GM21526 (cell line): ENCODE data around the gene BCAR3.
"Not testable (repeated sequence)": the region's sequence is repeated elsewhere in the genome, so short reads cannot be mapped to it uniquely, and the experiment has no call there.

Experiments used
- ATAC-seq: cut with Tn5 transposase; IDR thresholded peaks from one replicate; pipeline ENCODE4 v1.9.1; 2021; ENCODE audit warnings: moderate library complexity; ENCODE audit not compliant: unreplicated experiment, low FRiP score

The BCAR3 gene

GRCh38 chr1:93671099-93671621 lies 10.5 kb downstream of the BCAR3 start:
- no peak for ATAC-seq

DNA sequence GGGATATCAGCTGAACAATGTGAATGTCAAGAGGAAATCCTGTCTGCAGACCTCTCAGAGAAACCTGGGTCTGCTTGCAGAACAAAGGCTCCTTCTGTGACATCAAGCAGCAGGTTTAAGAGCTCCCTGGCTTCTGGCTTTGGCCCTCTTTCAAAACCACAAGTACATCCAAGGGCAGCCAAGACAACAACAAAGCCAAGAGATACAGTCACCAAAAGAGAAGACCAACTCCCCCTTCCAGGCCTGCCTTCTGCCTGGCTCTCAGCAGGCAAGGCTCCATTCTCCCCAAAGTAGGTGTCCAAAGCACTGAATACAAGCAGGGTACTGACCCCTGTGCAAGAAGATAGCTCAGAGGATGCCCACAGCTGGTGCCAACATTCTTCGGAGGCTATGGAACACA lies 11.5 kb downstream of the BCAR3 start:
- ATAC-seq, result no peak

DNA sequence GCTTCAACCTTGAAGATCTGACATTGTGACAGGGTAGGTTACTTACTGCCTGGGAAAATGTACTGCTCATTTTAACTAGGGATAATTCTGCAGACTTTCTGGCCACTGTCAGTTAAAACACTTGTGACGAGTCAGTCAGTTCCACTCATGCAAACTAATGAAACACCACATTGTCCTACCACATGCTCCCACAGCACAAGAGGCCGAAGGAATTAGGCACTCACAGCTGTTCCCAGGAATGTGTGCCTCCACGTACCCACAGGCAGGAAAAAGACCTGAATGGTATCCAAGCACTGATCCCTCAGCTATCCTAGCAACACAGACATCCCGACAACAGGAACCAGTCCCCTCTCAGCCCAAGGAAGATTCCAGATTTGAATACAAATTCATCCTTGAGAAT lies 12.3 kb downstream of the BCAR3 start:
- ATAC-seq, result no peak

DNA sequence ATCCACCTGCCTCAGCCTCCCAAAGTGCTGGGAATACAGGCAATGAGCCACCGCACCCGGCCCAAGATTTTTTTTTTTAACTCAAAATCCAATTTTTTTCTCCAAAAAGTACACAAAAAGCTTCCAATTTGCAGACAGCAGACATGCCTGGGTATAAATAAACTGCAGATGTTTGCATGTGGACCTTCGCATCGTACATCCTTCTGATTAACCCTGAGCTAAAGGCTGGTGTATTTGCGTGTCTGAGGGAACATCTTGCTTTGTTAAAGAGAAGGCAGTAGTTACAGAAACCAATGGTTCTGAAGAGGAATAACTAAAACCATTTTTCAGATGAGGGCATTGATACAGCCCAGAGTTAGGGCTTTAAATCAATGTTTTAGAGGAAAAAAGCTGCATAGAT lies 12.7 kb downstream of the BCAR3 start:
- ATAC-seq, result no peak

- no peak for ATAC-seq
These were observed 13.5 kb downstream of the BCAR3 start for GRCh38 chr1:93668121-93668520.

DNA sequence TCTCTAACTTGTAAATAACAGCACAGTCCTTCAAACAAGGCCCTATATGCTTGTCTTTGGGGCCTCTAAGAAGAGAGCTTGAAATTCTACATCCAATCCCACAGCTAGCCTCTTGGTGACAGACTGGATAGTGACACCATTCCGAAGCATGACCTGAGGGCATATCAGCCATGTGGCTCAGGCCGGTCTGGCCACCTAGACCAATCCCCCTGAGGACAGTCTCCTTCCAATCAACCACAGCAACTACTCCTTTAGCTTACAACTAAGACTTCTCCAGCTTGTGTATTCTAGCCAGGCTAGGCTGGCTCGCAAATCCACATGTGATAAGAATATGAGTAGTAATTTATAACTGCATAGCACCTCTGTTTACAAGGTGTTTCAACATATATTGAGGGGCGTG lies 14.0 kb downstream of the BCAR3 start:
- ATAC-seq, result no peak

DNA sequence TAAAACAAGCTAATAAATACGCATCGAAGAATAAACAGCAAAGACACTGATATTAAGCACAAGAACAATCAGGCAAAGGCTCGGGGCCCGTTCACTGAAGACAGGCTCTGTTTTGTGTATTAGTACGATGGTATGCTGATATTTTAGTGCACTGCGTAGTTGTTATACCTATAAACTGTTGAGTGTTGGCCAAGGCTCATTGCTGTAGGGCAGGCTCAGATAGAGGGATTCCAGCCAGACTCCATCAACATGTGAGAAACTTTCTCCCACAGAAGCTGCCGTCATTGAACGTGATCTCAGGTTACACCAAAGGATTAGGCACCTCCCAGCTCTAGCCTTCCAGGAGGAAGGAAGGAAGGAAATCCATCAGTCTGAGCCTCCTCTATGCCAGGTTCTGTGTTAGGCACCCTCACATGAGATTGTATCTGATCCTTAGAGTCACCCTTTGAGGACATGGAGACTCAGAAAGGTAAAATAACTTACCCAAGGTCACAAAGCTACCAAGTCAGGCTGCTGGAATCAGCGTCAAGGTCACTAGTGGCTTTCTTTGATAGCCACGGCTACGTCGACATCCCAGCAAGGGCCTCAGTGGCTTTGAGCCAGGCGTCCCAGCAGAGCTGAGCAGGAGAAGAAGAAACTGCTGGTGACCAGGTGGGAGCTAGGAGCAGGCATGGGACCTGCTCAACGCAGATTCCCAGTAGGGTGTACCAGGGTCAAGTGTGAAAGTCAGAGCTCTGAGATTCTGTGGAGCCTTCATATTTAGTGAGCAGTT lies 14.8 kb downstream of the BCAR3 start:
- no peak for ATAC-seq

GRCh38 chr1:93665015-93665414 lies 16.6 kb downstream of the BCAR3 start:
- no peak for ATAC-seq

DNA sequence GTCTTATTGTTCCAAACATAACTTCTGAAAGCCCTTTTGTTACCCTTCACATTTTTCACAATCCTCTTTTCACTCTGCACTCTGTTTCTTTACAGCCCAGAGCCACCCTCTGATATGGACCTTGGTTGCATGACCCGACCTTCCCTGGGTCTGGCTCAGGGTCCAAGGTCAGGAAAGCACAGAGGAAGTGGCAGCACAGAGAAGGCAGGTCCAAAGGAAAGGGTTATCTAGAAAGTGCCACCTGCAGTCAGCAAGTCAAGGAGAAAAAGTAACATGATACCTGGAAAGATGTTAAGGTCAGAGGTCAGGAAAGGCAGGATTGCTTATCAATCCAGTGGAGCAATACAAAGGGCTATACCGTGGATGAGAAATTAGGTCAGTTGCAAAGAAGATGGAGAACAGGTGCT lies 18.4 kb downstream of the BCAR3 start:
- ATAC-seq, result no peak

DNA sequence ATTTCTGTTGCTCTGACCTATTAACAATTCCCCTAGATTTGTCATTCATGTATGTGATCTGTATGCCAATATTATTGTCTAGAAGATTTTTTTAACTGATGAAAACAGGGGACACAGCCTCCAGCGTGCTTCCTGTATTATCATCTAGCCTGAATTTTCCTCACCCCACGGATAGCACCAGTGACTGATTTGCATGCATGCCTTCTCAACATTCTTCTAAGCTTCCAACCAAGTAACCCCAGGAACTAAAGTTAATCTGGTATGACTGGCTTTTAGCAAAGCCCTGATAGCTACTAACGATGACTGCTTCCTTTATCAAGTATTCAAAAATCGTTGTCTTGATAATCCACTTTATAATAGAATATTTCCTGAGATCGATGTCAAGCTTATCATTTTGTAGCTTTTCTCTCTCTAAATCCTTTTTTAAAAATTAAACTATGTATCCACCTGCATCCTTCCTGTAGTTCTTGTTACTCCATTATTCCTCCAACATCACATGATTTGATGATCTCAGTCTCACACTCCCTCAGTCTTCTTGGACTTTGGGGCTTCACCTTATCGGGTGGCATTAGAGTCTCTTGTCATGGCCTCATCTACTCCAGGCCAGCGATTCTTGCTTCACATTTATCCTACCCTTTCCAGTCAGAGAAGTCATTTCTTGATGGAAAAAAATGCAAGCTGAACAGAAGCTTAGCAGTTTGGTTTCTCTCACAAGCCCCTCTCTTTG lies 19.0 kb downstream of the BCAR3 start:
- ATAC-seq, result no peak

DNA sequence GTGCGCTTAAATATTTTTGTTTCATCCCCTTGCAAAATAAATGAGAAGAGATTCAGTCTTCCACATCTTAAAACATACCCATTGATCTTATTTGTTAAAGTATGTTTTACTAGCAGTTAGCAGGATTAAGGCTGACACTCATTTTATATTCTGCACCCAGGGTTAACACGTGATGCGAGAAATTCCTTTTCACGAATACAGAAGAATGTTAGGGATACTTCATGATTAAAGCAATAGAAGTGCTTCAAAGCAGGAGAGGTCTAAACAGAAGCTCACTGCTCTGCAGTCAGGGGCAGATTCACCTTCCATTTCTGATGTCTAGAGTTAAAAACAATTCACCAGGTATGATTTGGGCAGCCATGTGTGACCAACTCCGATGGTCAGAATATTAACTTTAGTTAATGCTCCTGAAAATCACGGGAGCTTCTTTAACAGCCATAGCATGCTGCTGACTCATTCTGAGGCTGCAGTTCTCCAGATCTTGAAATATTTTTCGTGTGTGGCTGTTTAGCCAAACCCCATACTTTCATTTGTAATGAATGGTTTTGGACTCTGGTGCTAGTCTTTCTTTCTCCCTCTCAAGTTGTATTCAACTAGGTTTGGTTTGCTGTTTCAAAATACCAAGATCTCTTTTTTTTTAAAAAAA lies 19.7 kb downstream of the BCAR3 start:
- no peak for ATAC-seq

- not testable (repeated sequence) for ATAC-seq
These were observed 20.3 kb downstream of the BCAR3 start for GRCh38 chr1:93661341-93661740.

DNA sequence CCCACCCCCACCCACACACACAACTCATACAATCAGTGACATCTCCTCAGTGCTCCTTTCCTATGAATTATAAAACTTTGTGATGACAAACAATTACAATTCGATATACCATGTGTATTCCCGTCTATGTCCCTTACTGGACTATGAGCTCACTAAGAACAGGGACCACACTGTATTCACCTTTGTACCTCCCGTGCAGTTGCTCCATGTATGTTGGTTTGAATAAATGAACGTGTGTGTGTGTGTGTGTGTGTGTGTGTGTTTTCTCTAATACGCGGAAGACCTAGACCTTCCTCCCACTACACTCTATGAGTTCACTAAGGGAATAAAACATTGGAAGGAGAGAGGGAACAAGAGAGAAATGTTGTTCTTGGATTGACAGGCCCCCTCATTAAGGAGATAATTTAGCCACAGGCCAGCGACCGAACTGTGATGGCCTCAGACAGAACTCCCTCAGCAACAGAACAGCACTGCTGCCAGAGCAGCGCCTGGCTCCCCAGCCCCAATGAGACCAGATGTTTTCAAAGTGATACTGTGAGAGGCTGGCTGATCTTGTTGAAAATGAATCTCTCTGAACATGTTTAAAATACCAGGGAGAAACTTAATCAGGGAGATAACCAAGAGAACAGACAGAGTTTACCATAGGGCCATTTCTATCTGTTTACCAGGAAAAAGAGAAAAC lies 21.7 kb downstream of the BCAR3 start:
- no peak for ATAC-seq

- no peak for ATAC-seq
These were observed 23.4 kb downstream of the BCAR3 start for GRCh38 chr1:93658188-93658587.

DNA sequence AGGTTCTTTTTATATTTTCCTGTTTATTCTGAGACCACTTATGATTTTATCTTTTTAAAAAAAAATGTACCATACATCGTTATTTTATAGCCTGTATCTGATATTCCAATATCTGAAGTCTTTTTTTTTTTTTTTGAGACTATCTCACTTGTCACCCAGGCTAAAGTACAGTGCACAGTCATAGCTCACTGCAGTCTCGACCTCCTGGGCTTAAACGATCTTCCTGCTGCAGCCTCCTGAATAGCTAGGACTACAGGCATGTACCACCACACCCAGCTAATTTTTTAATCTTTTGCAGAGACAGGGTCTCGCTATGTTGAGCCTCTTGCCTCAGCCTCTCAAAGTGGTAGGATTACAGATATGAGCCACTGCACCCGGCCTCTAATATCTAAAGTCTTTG lies 25.1 kb downstream of the BCAR3 start:
- ATAC-seq, result no peak

DNA sequence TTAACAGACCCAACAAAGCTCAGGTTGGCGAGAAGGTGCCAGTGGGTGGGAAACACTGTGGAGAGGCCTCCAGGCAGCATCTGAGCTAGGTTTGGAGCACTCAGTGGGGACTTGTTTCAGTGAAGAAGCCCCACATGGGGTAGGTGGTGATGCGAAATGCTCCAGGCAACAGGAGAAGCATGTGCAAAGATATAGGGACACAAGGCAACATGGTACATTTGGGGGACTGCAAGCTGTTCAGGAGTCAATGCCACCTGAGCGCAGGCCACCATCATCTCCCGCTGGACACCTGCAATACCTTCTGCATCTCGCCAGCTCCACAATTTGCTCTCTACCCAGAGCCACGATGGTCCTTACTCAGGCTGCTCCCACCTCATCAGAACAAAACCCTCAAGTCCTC lies 28.0 kb downstream of the BCAR3 start:
- ATAC-seq, result no peak

- ATAC-seq, result no peak
These were observed 29.2 kb downstream of the BCAR3 start for GRCh38 chr1:93652323-93652949.

GRCh38 chr1:93651695-93652094 lies 29.9 kb downstream of the BCAR3 start:
- ATAC-seq, result no peak

DNA sequence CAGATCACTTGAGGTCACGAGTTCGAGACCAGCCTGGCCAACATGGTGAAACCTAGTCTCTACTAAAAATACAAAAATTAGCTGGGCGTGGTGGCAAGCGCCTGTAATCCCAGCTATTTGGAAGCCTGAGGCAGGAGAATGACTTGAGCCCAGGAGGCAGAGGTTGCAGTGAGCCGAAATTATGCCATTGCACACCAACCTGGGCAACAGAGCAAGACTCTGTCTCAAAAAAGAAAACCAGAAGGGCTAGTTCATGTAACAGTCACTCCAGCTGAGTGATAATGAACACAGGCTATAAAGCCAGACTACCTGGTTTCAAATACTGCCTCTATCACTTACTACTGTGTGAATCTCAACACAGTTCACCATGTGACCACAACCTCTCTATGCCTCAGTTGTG lies 31.5 kb downstream of the BCAR3 start:
- ATAC-seq, result not testable (repeated sequence)

DNA sequence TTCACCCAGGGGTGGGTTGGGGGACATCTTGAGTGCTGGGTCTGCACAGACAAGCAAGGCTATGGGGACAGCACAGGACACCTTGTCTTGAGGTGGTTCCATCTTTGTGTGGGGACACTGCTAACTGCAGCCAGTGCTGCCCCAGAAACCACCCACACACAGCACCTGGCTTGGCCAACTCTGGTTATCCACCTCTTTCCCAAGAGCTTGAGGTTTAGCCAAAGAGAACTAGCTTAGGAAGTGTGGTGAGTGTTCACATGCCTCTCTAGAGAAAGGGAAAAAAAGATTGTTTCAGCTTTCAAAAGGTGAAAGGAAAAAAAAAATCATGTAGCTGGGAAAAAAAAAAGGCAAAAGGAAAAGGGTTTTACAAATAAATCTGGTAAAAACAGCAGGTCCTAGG lies 32.4 kb downstream of the BCAR3 start:
- ATAC-seq, result no peak
